Liver (tissue), 9 donors: Measurements from ENCODE around the gene POU6F2. TPM values are rescaled to one million over a fixed set of nuclear protein-coding genes. Genes with fewer than 3 reads are reported as not detected.

ENCODE experiments used
- DNase-seq: peaks from one replicate; pipeline ENCODE4 v3.0.0-alpha.2; 2017; ENCODE audit warnings: low spot score
- H3K27ac ChIP-seq, 2 donors: one replicate each; pipeline ENCODE4 v1.7.0; 2013; ENCODE audit warnings: inconsistent platforms in 2 of 2, low read length in 2 of 2, control low read depth in 1 of 2, low read depth in 1 of 2, mild to moderate bottlenecking in 1 of 2
- H3K27me3 ChIP-seq, 4 donors: one replicate each; pipeline versions ENCODE4 v1.6.1 to v1.7.0; 2013; ENCODE audit warnings: low read length in 3 of 4, inconsistent platforms in 1 of 4, mild to moderate bottlenecking in 1 of 4, moderate library complexity in 1 of 4; ENCODE audit not compliant: control insufficient read depth in 4 of 4, insufficient read depth in 4 of 4
- H3K36me3 ChIP-seq, 4 donors: one replicate each; pipeline versions ENCODE4 v1.6.1 to v1.7.0; 2013; ENCODE audit warnings: low read length in 3 of 4, mild to moderate bottlenecking in 3 of 4, low read depth in 1 of 4, moderate library complexity in 1 of 4; ENCODE audit not compliant: control insufficient read depth in 4 of 4, insufficient read depth in 3 of 4
- H3K4me1 ChIP-seq, 4 donors: one replicate each; pipeline versions ENCODE4 v1.6.1 to v1.7.0; 2013; ENCODE audit warnings: low read length in 3 of 4, mild to moderate bottlenecking in 3 of 4, moderate library complexity in 1 of 4; ENCODE audit not compliant: control insufficient read depth in 4 of 4, insufficient read depth in 4 of 4
- H3K4me3 ChIP-seq, 3 donors: one replicate each; pipeline versions ENCODE4 v1.6.1 to v1.7.0; 2013; ENCODE audit warnings: low read length in 3 of 3, control low read depth in 1 of 3, low read depth in 1 of 3, mild to moderate bottlenecking in 1 of 3
- H3K9ac ChIP-seq, 2 donors: one replicate each; pipeline ENCODE4 v1.7.0; 2013; ENCODE audit warnings: low read length in 2 of 2, mild to moderate bottlenecking in 2 of 2, moderate library complexity in 2 of 2, control low read depth in 1 of 2, low read depth in 1 of 2
- H3K9me3 ChIP-seq, 4 donors: one replicate each; pipeline versions ENCODE4 v1.6.1 to v1.7.0; 2013; ENCODE audit warnings: low read length in 3 of 4; ENCODE audit not compliant: control insufficient read depth in 4 of 4
- CTCF ChIP-seq: fragments of 150-350 bp; IDR thresholded peaks from 2 replicates; pipeline ENCODE4 v1.5.1; 2017; ENCODE audit warnings: improper control_type of control experiment, low read depth, low read length; ENCODE audit not compliant: missing input control
- EGR1 ChIP-seq, 2 donors: IDR thresholded peaks; 2 replicates each; pipeline ENCODE4 v1.6.1; 2016 to 2018; ENCODE audit warnings: antibody characterized with exemption in 2 of 2, low read depth in 2 of 2
- FOXA1 ChIP-seq: IDR thresholded peaks from 2 replicates; pipeline ENCODE4 v1.6.1; 2016; ENCODE audit warnings: antibody characterized with exemption
- FOXA2 ChIP-seq: IDR thresholded peaks from 2 replicates; pipeline ENCODE4 v1.6.1; 2016; ENCODE audit warnings: antibody characterized with exemption
- HNF4A ChIP-seq, 2 donors: conservative IDR thresholded peaks; 2 replicates each; pipeline ENCODE4 v1.6.1; 2016; ENCODE audit warnings: antibody characterized with exemption in 2 of 2, mild to moderate bottlenecking in 2 of 2
- JUND ChIP-seq, 2 donors: IDR thresholded peaks; 2 replicates each; pipeline ENCODE4 v1.6.1; 2016; ENCODE audit warnings: antibody characterized with exemption in 2 of 2
- MAX ChIP-seq: IDR thresholded peaks from 2 replicates; pipeline ENCODE4 v1.6.1; 2016; ENCODE audit warnings: antibody characterized with exemption
- NR2F2 ChIP-seq: IDR thresholded peaks from 2 replicates; pipeline ENCODE4 v1.6.1; 2016; ENCODE audit warnings: antibody characterized with exemption
- RAD21 ChIP-seq, 2 donors: IDR thresholded peaks; 2 replicates each; pipeline ENCODE4 v1.6.1; 2016; ENCODE audit warnings: antibody characterized with exemption in 2 of 2, mild to moderate bottlenecking in 2 of 2
- REST ChIP-seq: IDR thresholded peaks from 2 replicates; pipeline ENCODE4 v1.6.1; 2016; ENCODE audit warnings: antibody characterized with exemption, mild to moderate bottlenecking
- RXRA ChIP-seq, 2 donors: IDR thresholded peaks; 2 replicates each; pipeline ENCODE4 v1.6.1; 2017 to 2018; ENCODE audit warnings: antibody characterized with exemption in 2 of 2, mild to moderate bottlenecking in 1 of 2
- TAF1 ChIP-seq: conservative IDR thresholded peaks from 2 replicates; pipeline ENCODE4 v1.6.1; 2016; ENCODE audit warnings: antibody characterized with exemption, mild to moderate bottlenecking
- ZBTB33 ChIP-seq: IDR thresholded peaks from 2 replicates; pipeline ENCODE4 v1.6.1; 2016; ENCODE audit warnings: antibody characterized with exemption
- WGBS: extraction: QIAGEN DNeasy Blood & Tissue Kit; methylation state at CpG from one replicate; pipeline ENCODE4 v1.1.7; 2013; 5-methylcytosine and 5-hydroxymethylcytosine counted together
- polyA plus RNA-seq, 2 donors: library from polyadenylated mRNA; stranded (reverse) in 1 of 2; unstranded in 1 of 2; fragments of 200-250 nt in 1 of 2; fragments of >200 nt in 1 of 2; fragmentation: Nextera tagmentation in 1 of 2; extraction: Ambion mirVana in 1 of 2; gene quantifications; one replicate each; pipeline versions ENCODE4 v1.2.1 to v1.2.3, GENCODE V29; 2013 to 2015
- total RNA-seq, 2 donors: library from RNA; depleted of rRNA; stranded (reverse); fragments of >200 nt; gene quantifications; one replicate each; pipeline ENCODE4 v1.2.3, GENCODE V29; 2014
- donor health status: healthy.
- donor health status: healthy.
- donor health status: healthy.
- donor health status: healthy.
- donor health status: healthy.

The POU6F2 gene
- total and polyA plus RNA-seq, 4 donors: under 0.01 to 0.24 (median 0.08) TPM; not detected in 1

GRCh38 chr7:39042670-39043069 lies 65.0 kb downstream of the POU6F2 start:
- Histone ChIP-seq H3K27me3 (no peaks in the 10 kb centered on the region), H3K9ac (no peak overlapping the region), H3K9me3 (no peaks in the 10 kb centered on the region), H3K4me3 (no peak overlapping the region), H3K36me3 (no peaks in the 10 kb centered on the region), H3K27ac (no peak overlapping the region), H3K4me1 (no peaks in the 10 kb centered on the region)
- no peak for TF ChIP-seq FOXA2
- no peak for TF ChIP-seq TAF1
- TF ChIP-seq HNF4A (conservative IDR thresholded peaks at IDR 0.05): no peak
- no peak for TF ChIP-seq CTCF
- TF ChIP-seq FOXA1: no peak
- TF ChIP-seq RAD21 (IDR thresholded peaks at IDR 0.05): no peak
- TF ChIP-seq JUND (IDR thresholded peaks at IDR 0.05): no peak
- TF ChIP-seq RXRA (IDR thresholded peaks at IDR 0.05): no peak
- no peak for TF ChIP-seq REST
- TF ChIP-seq EGR1 (IDR thresholded peaks at IDR 0.05; ENCODE audit: low read depth in 2 of 2): no peak
- TF ChIP-seq MAX: no peak
- TF ChIP-seq ZBTB33: no peak
- DNase-seq: no peak
- 53% methylated on average over 1 of the region's 1 CpG for WGBS

GRCh38 chr7:39043531-39043930 lies 65.8 kb downstream of the POU6F2 start:
- Histone ChIP-seq H3K4me3 (no peak overlapping the region), H3K9ac (no peak overlapping the region), H3K9me3 (no peaks in the 10 kb centered on the region), H3K27ac (no peak overlapping the region), H3K4me1 (no peaks in the 10 kb centered on the region), H3K36me3 (no peaks in the 10 kb centered on the region), H3K27me3 (no peaks in the 10 kb centered on the region)
- WGBS: 79% methylated on average over 2 of the region's 2 CpGs
- TF ChIP-seq RAD21 (IDR thresholded peaks at IDR 0.05): no peak
- no peak for TF ChIP-seq JUND (IDR thresholded peaks at IDR 0.05)
- TF ChIP-seq FOXA2: no peak
- TF ChIP-seq NR2F2: no peak
- no peak for TF ChIP-seq TAF1
- no peak for TF ChIP-seq ZBTB33
- no peak for DNase-seq
